Stimulated activated CD8-positive, alpha-beta memory T cell treated with anti-CD3 and anti-CD28 coated beads, Interleukin-15, amount 100 ng/mL, for 24 hours (primary cell): ENCODE measurements around the gene TMEM150A.
"Not testable (repeated sequence)": the region's sequence is repeated elsewhere in the genome, so short reads cannot be mapped to it uniquely, and the experiment has no call there.

Experiments
- DNase-seq: peaks from one replicate; pipeline ENCODE4 v3.0.0-alpha.2; 2020; ENCODE audit warnings: low read depth

TMEM150A gene

GRCh38 chr2:85593023-85593422, 9.5 kb downstream of the TMEM150A start:
- no peak for DNase-seq

GRCh38 chr2:85592299-85592698, 10.2 kb downstream of the TMEM150A start:
- DNase-seq = not testable (repeated sequence)

- no peak for DNase-seq
Observed at GRCh38 chr2:85591563-85591962, 10.9 kb downstream of the TMEM150A start.

DNA sequence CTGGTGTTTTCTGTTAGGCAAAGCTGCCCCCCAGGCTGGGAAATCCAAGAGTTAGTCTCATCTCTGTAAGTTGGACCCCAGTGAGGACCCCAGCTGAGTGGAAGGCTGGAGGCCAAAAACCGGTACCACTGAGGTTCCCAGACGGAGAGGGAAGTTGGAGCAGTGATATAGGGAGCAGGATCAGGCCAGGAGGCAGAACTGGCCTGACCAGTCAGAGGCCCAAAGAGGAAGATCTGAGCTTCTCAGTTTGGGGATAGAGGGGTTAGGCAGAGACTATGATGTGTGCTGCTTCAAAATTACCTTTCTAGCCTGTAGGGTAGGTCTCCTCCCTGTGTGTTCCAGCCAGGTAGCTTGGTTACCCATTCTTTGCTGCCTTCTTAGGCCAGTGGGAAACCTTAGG, 11.5 kb downstream of the TMEM150A start:
- no peak for DNase-seq

- no peak for DNase-seq
Observed at GRCh38 chr2:85589982-85590791, 12.3 kb downstream of the TMEM150A start.

DNA sequence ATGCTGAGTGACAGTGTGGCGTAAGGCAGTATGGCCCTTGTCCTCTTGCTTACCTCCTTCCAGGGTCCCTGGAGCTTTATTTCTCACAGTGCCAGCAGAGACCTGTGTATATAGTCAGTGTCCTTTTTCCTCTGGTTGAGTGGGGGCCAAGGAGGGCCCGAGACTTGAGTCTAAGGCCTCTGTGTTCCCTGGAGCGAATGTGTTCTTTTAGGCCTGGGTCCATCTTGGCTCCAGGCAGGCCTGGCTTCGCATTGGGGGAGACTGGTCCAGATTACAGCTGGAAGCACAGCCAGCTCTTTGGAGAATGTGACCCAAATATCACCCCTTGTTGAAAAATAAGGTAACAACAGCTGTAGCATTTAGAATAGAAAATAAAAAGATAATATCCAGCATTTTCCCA, 13.3 kb downstream of the TMEM150A start:
- DNase-seq = no peak

- DNase-seq = no peak
Observed at GRCh38 chr2:85588645-85589044, 13.9 kb downstream of the TMEM150A start.

- DNase-seq = no peak
Observed at GRCh38 chr2:85588236-85588635, 14.3 kb downstream of the TMEM150A start.

DNA sequence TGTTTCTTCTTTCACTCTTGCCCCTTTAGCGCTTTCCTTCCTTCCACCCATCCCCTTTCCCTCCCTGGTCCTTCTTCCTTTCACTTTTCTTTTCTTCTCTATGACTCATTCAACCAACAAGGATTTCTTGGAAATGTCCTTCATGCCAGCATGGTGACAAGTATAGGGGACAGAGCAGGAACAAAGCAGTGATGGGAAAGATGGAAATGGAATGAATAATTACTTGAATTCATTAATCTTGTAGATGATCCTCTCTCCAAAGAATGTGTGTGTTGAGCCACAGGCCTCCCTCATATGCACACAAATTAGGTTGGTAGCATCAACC, 16.8 kb downstream of the TMEM150A start:
- DNase-seq = no peak

DNA sequence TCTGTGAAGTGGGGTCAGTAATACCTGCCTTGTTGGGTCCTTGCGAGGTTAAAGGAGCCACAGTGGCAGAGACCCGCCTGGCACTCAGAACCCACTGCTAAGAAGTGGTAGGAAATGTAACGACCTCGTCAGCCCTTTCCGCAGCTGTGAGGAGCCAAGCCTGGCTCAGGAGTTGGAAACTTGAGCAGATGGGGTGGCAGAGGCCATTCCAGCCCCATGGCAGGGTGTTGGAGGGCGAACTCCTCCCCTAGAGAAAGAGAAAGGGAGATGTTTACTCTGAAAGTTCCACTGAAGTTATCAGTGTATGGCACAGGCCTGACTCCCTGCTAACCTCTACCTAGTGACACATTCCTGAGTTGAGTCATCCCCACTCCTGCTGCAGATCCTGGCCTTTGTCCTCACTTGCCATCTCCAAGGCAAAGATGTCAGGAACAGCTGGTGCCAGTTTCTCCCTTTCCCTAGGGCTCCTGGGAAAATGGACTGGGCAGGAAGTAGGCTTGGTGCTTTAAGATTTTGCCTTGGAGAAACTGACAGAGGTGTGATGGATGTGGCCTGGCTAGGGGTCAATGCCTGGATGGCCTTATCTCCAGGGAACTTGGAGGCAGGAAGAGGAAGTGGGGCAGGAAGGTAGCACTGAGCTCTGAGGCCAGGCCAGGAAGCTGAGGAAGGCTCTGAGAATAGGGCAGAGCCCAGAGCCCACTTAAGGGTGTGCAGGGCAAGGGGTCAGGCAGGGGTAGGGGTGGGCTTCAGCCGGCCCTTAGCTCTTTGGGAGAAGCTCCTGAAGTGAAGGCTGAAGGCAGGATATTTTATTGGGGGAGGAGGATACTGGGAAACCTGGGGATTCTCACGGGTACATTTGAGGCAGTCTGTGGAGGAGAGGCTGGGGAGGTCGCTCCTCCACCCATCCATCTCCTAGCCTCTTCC, 17.4 kb downstream of the TMEM150A start:
- no peak for DNase-seq

DNA sequence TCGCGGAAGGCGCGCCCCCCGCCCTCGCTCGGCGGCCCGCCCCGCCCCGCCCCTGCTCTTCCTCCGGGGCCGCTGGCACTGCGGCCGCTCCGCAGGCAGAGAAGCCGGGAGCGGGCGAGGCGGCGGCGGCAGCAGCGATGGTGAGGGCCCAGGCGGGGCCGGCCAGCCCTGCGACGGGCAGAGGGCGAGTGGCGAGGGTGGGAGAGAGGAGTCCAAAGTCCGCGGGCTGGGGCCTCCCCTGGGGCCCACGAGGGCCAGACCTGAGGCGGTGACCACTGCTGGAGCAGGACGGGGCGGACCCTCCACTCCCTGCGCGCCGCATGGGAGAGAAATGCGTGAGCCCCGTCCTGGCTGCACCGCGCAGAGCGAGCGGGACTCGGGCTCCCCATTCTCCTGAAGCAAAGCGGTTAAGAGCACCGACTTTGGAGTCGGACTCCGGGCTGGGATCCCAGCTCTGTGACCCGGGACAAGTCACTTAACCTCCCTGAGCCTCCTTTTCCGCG, 18.1 kb downstream of the TMEM150A start, which contains the start of gene VAMP5:
VAMP5 (plus strand) TSS at position 78 of the 503 bp plus-strand sequence; CDS start at position 138, 60 bp downstream.
- DNase-seq = no peak

DNA sequence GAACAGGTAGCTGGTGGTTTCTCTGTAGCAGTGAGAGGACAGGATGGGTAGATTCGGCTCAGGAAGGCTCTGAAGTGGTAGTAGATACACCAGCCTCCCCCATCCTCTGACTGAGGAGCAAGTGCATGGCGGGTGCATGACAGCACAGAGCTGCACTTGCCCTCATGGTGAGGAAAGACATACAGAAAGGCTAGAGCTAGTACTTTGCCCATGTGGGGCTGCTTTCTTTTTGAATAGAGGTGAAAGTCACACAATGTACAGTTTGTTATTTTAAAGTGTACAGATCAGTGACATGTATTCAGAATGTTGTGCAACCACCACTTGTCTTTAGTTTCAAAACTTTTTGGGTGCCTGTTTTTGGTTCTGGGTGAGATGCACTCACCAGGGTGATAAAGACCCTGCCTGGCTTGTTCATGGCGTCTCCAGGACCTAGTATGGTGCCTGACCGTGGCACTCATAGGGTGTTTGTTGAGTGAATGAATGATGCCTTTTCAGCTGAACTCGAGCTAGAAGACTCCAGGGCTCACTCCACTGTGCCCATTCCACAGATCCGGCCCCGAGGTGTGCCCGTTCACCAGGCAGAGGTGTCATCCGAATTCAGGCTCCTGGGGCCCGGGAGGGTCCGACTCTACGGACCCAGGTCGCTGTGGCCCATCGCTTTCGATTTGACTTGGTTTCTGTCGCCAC, 18.7 kb downstream of the TMEM150A start:
- DNase-seq = no peak

DNA sequence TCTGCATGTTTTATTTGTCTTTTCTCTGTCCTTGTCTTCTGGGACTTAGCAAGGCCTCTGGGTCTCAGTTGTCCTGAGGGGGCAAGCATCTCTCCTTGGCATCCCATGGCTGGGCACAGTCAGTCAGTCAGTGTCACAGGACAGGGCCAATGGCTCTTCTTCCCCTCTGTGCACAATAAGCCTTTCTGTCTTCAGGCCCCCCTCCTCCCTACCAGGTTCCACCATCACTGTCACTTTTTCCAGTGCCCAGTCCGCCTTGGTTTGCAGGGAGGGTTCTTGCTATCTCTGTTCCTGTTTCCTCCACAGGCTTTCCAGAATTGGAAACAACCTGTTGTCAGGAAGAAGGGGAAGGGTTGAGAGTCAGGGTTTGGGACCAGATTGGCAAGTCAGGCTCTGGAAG, 20.0 kb downstream of the TMEM150A start:
- no peak for DNase-seq

DNA sequence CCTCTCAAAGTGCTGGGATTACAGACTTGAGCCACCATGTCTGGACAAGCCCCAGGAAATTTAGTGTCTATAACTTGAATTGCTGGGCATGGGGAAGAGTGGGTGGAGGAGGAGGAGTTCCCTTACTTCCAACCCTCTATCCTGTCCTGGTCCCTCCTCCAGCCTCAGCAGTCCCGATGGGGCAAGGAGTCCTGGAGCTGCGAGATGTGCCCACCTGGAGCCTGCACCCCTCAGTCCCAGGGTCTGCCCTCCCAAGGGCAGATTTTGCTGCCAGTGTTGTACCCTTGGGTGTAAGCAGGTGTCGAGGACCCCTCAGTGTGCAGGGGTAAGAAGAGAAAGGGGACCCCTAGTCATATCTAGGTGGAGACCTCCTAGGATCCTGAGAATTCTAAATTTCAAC, 22.3 kb downstream of the TMEM150A start:
- DNase-seq = no peak

DNA sequence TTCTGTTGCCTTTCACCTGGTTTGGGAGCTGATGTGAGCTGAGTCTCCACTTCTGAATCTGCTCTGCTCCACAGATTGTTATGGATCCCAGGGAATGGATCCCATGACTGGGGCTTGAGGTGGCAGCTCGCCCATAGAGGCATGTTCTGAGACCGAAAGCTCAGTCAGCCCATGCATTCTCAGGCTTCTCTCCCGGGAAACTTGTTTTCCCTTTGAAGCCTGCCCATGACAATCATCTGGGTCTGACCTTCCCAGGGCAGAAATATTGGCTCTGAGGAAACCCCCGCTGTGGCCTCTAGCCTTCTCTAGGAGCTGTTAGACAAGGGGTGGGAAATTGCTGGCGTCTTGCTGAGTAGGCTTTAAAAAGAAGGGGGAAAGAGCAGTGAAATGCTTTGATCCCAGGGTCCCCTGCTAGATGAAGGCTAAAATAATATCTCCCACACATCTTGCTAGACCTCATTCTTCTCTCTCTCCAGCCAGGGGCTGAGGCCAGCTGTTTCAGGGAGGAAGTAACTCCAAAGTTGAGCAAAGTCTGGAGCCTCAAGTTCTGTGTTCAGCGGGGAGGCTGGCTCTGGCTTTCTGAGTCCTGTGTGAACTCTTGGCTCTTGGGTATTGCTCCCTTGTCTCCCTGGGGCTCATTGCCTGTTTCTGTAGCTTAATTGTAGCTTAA, 23.1 kb downstream of the TMEM150A start:
- DNase-seq = no peak

GRCh38 chr2:85578243-85579180, 24.0 kb downstream of the TMEM150A start:
- no peak for DNase-seq

- no peak for DNase-seq
Observed at GRCh38 chr2:85577386-85578242, 24.9 kb downstream of the TMEM150A start, which contains the start of gene VAMP8. Gene VAMP8 (plus strand): TSS chr2:85577586. CDS start chr2:85577647, 61 bp downstream.

GRCh38 chr2:85577063-85577385, 25.5 kb downstream of the TMEM150A start:
- DNase-seq = no peak

GRCh38 chr2:85575739-85576138, 26.8 kb downstream of the TMEM150A start:
- no peak for DNase-seq

DNA sequence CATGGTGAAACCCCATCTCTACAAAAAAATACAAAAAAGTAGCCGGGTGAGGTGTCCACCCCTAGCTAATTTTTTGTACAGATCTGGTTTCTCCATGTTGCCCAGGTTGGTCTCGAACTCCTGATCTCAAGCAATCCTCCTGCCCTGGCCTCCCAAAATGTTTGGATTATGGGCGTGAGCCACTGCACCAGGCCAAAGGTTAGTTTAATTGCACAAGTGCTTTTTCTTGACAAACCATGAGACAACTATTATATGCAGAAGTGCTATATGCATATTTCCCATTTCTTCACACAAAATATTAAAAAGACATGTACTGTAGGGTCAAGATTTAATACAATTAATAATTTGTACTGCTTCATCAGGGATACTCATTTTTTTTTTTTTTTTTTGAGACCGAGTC, 36.2 kb downstream of the TMEM150A start:
- DNase-seq = no peak
